ENCODE measurements around the gene ABHD16B. TPM values are rescaled to one million over a fixed set of nuclear protein-coding genes. Genes with fewer than 3 reads are reported as not detected.
"Not testable (repeated sequence)": the region's sequence is repeated elsewhere in the genome, so short reads cannot be mapped to it uniquely, and the experiment has no call there.

The ABHD16B gene
- polyA plus RNA-seq, 1 experiment, result not detected

- no peak for TF ChIP-seq CTCF (IDR thresholded peaks at IDR 0.05; ENCODE audit: low read depth, low read length)
- Histone ChIP-seq H3K9me3 (ENCODE audit: control insufficient read depth, insufficient read depth, low read length) (peaks cover 2% of the 10 kb centered on the region; the same call in 1 of the 2 replicates), H3K4me3 (ENCODE audit: low read depth, low read length) (peak overlapping the region; percentile 96), H3K27ac (ENCODE audit: low read depth, low read length) (no peak overlapping the region), H3K27me3 (ENCODE audit: control insufficient read depth, insufficient read depth, low read length) (no peaks in the 10 kb centered on the region)
- no peak for DNase-seq (ENCODE audit: low read depth, low spot score)
- POLR2A ChIA-PET, result no interaction called here
- CTCF ChIA-PET, result interaction anchor here (0.6 to 2.4 kb wide), 8 partner anchors 8 to 326 kb away, joined by 3 to 11 read pairs (median 4); partner anchors contain the start of gene PTK6
Observed at GRCh38 chr20:63863021-63863797, 1.9 kb downstream of the ABHD16B start.

- Histone ChIP-seq H3K4me3 (ENCODE audit: low read depth, low read length) (peak overlapping the region; percentile 96), H3K27me3 (ENCODE audit: control insufficient read depth, insufficient read depth, low read length) (no peaks in the 10 kb centered on the region), H3K9me3 (ENCODE audit: control insufficient read depth, insufficient read depth, low read length) (peaks cover 2% of the 10 kb centered on the region; the same call in 1 of the 2 replicates), H3K27ac (ENCODE audit: low read depth, low read length) (peak overlapping the region; percentile 43)
- CTCF ChIA-PET, result interaction anchor here (0.6 to 2.4 kb wide), 6 partner anchors 9 to 325 kb away, joined by 3 to 11 read pairs (median 4); no protein-coding TSS in a partner anchor
- peak; percentile 23 for DNase-seq (ENCODE audit: low read depth, low spot score)
- POLR2A ChIA-PET, result interaction anchor here (1.9 to 2.0 kb wide), 2 partner anchors 9 to 29 kb away, joined by 15 to 17 read pairs; no protein-coding TSS in a partner anchor
- TF ChIP-seq CTCF (IDR thresholded peaks at IDR 0.05; ENCODE audit: low read depth, low read length), result peak; percentile 73
Observed at GRCh38 chr20:63863798-63864544, 2.7 kb downstream of the ABHD16B start.

GRCh38 chr20:63864545-63864977 lies 3.3 kb downstream of the ABHD16B start:
- TF ChIP-seq CTCF (IDR thresholded peaks at IDR 0.05; ENCODE audit: low read depth, low read length), result no peak
- Histone ChIP-seq H3K9me3 (ENCODE audit: control insufficient read depth, insufficient read depth, low read length) (peaks cover 2% of the 10 kb centered on the region; the same call in 1 of the 2 replicates), H3K4me3 (ENCODE audit: low read depth, low read length) (peak overlapping the region; percentile 96), H3K27ac (ENCODE audit: low read depth, low read length) (no peak overlapping the region), H3K27me3 (ENCODE audit: control insufficient read depth, insufficient read depth, low read length) (no peaks in the 10 kb centered on the region)
- POLR2A ChIA-PET, result interaction anchor here (0.6 to 2.2 kb wide), 24 partner anchors 9 to 592 kb away, joined by 3 to 17 read pairs (median 4); partner anchors contain the start of genes ARFGAP1, ARFRP1, LIME1 and PTK6
- CTCF ChIA-PET, result interaction anchor here (1.4 to 2.4 kb wide), 3 partner anchors 90 to 116 kb away, joined by 6 to 11 read pairs (median 6); partner anchors contain the start of gene PRPF6
- DNase-seq (ENCODE audit: low read depth, low spot score), result no peak

- H3K9me3 ChIP-seq (ENCODE audit: control insufficient read depth, insufficient read depth, low read length), result peaks cover 2% of the 10 kb centered on the region; the same call in 1 of the 2 replicates
- DNase-seq (ENCODE audit: low read depth, low spot score), result peak; percentile 92
- ChIA-PET POLR2A (interaction anchor here (0.5 to 2.2 kb wide), 29 partner anchors 10 to 593 kb away, joined by 3 to 17 read pairs (median 4); partner anchors contain the start of genes ARFGAP1, ARFRP1, LIME1 and PTK6), CTCF (interaction anchor here (0.9 to 2.4 kb wide), 5 partner anchors 80 to 327 kb away, joined by 3 to 11 read pairs (median 6); partner anchors contain the start of gene PRPF6)
- H3K27me3 ChIP-seq (ENCODE audit: control insufficient read depth, insufficient read depth, low read length), result no peaks in the 10 kb centered on the region
- no peak for TF ChIP-seq CTCF (IDR thresholded peaks at IDR 0.05; ENCODE audit: low read depth, low read length)
- peak within 1 kb of the TSS; percentile 97 for H3K27ac ChIP-seq (ENCODE audit: low read depth, low read length)
- peak within 1 kb of the TSS; percentile 96 for H3K4me3 ChIP-seq (ENCODE audit: low read depth, low read length)
Observed at GRCh38 chr20:63864978-63865640, 3.8 kb downstream of the ABHD16B start, which contains the start of gene TPD52L2. TPD52L2 (plus strand) TSS chr20:63865270; CDS start chr20:63865366, 96 bp downstream.

- H3K4me3 ChIP-seq (ENCODE audit: low read depth, low read length); H3K27me3 ChIP-seq (ENCODE audit: control insufficient read depth, insufficient read depth, low read length); DNase-seq (ENCODE audit: low read depth, low spot score); POLR2A ChIA-PET; H3K9me3 ChIP-seq (ENCODE audit: control insufficient read depth, insufficient read depth, low read length); H3K27ac ChIP-seq (ENCODE audit: low read depth, low read length): not testable (repeated sequence)
- CTCF ChIA-PET, result interaction anchor here (1.5 kb wide), 1 partner anchor 92 kb away, joined by 3 read pairs; no protein-coding TSS in a partner anchor
Observed at GRCh38 chr20:63867042-63867441, 5.7 kb downstream of the ABHD16B start.

Measured in AG04450 (cell line).